ENCODE measurements around the gene WDR17. TPM values are rescaled to one million over a fixed set of nuclear protein-coding genes. Genes with fewer than 3 reads are reported as not detected.

The WDR17 gene
- total and polyA plus RNA-seq, 2 of the 8 experiments (the other 6 are each of a cell fraction or from before 2014, with no cell fraction given), result 1.4 to 3.3 TPM

DNA sequence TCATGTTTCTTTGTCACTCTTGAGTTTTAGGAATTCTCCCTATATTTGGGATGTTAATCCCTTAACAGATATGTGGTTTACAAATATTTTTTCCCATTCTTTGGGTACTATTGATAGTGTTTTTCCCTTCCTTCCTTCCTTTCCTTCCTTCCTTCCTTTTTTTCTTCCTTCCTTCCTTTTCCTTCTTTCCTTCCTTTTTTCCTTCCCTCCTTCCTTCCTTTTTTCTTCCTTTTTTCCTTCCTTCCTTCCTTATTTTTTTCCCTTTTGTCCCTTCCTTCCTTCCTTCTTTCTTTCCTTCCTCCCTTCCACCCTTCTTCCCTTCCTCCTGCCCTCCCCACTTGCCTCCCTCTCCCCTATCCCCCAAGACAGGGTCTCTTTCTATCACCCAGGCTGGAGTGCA lies 42.1 kb downstream of the WDR17 start (continued):
- TF ChIP-seq, protein P1, sequence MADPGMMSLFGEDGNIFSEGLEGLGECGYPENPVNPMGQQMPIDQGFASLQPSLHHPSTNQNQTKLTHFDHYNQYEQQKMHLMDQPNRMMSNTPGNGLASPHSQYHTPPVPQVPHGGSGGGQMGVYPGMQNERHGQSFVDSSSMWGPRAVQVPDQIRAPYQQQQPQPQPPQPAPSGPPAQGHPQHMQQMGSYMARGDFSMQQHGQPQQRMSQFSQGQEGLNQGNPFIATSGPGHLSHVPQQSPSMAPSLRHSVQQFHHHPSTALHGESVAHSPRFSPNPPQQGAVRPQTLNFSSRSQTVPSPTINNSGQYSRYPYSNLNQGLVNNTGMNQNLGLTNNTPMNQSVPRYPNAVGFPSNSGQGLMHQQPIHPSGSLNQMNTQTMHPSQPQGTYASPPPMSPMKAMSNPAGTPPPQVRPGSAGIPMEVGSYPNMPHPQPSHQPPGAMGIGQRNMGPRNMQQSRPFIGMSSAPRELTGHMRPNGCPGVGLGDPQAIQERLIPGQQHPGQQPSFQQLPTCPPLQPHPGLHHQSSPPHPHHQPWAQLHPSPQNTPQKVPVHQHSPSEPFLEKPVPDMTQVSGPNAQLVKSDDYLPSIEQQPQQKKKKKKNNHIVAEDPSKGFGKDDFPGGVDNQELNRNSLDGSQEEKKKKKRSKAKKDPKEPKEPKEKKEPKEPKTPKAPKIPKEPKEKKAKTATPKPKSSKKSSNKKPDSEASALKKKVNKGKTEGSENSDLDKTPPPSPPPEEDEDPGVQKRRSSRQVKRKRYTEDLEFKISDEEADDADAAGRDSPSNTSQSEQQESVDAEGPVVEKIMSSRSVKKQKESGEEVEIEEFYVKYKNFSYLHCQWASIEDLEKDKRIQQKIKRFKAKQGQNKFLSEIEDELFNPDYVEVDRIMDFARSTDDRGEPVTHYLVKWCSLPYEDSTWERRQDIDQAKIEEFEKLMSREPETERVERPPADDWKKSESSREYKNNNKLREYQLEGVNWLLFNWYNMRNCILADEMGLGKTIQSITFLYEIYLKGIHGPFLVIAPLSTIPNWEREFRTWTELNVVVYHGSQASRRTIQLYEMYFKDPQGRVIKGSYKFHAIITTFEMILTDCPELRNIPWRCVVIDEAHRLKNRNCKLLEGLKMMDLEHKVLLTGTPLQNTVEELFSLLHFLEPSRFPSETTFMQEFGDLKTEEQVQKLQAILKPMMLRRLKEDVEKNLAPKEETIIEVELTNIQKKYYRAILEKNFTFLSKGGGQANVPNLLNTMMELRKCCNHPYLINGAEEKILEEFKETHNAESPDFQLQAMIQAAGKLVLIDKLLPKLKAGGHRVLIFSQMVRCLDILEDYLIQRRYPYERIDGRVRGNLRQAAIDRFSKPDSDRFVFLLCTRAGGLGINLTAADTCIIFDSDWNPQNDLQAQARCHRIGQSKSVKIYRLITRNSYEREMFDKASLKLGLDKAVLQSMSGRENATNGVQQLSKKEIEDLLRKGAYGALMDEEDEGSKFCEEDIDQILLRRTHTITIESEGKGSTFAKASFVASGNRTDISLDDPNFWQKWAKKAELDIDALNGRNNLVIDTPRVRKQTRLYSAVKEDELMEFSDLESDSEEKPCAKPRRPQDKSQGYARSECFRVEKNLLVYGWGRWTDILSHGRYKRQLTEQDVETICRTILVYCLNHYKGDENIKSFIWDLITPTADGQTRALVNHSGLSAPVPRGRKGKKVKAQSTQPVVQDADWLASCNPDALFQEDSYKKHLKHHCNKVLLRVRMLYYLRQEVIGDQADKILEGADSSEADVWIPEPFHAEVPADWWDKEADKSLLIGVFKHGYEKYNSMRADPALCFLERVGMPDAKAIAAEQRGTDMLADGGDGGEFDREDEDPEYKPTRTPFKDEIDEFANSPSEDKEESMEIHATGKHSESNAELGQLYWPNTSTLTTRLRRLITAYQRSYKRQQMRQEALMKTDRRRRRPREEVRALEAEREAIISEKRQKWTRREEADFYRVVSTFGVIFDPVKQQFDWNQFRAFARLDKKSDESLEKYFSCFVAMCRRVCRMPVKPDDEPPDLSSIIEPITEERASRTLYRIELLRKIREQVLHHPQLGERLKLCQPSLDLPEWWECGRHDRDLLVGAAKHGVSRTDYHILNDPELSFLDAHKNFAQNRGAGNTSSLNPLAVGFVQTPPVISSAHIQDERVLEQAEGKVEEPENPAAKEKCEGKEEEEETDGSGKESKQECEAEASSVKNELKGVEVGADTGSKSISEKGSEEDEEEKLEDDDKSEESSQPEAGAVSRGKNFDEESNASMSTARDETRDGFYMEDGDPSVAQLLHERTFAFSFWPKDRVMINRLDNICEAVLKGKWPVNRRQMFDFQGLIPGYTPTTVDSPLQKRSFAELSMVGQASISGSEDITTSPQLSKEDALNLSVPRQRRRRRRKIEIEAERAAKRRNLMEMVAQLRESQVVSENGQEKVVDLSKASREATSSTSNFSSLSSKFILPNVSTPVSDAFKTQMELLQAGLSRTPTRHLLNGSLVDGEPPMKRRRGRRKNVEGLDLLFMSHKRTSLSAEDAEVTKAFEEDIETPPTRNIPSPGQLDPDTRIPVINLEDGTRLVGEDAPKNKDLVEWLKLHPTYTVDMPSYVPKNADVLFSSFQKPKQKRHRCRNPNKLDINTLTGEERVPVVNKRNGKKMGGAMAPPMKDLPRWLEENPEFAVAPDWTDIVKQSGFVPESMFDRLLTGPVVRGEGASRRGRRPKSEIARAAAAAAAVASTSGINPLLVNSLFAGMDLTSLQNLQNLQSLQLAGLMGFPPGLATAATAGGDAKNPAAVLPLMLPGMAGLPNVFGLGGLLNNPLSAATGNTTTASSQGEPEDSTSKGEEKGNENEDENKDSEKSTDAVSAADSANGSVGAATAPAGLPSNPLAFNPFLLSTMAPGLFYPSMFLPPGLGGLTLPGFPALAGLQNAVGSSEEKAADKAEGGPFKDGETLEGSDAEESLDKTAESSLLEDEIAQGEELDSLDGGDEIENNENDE (IDR thresholded peaks at IDR 0.05; ENCODE audit: insufficient replicate concordance, low read length), result no peak
- TF ChIP-seq CTBP2 (IDR thresholded peaks at IDR 0.05; ENCODE audit: borderline replicate concordance, insufficient read depth, insufficient read length, low read length) (no peak), EGR1 (IDR thresholded peaks at IDR 0.05; ENCODE audit: borderline replicate concordance, low read depth, low read length) (no peak), CBX8 (IDR thresholded peaks at IDR 0.05; ENCODE audit: borderline replicate concordance, low read depth, low read length) (no peak), PHF8 (conservative IDR thresholded peaks at IDR 0.05; ENCODE audit: low read depth, low read length) (no peak), SP4 (IDR thresholded peaks at IDR 0.05; ENCODE audit: low read length) (no peak), RBBP5 (IDR thresholded peaks at IDR 0.05; ENCODE audit: borderline replicate concordance, low read depth, low read length) (no peak), HDAC6 (IDR thresholded peaks at IDR 0.05; ENCODE audit: low read depth, low read length) (no peak)
